Inflammatory macrophage treated with lipopolysaccharide for 1 hour (primary cell): ENCODE results near the gene RARRES2.
"Not testable (repeated sequence)": the region's sequence is repeated elsewhere in the genome, so short reads cannot be mapped to it uniquely, and the experiment has no call there.

Experiments
- DNase-seq, 2 donors: peaks; one replicate each; pipeline ENCODE4 v3.0.0-alpha.2; 2020 to 2022

The RARRES2 gene

DNA sequence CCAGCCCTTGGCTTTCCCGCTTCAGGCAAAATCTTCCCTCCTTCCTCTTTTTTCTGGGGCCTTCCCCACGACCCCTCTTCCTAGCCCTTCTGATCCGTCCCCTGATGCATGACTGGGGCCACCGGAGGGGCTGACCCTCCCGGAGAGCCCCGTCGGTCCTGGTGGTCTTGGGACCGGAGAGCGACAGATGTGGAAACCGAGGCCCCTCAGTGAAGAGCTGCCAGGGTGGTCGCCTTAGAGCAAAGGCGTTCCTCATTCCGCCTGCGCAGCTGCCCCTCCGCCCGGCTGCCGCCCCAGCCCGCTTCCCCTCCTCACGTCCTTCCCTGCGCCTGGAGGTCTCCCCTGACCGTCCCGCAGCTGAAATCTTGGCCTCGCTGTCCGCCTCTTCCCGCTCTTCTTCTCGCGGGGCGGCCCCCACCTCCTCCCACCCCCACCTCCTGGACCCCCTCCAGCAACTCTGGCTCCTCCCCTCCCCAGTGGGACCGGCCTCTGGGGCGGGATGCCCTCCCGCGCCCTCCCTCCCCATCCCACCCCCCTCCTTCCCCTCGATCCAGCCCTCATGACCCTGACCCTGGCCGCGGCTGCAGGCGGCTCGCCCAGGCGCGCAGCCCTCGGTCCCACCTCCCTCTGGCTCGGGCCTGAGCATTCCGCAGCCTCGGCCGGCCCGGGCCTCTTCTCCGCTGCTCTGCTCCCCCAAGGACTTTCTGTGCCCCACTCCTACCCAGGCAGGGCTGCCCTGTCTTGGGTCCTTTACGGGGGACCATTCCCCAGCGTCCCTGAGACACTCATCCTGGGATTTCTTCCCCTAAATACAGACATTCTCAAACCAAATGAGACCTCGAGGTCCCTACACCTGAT, at the start of gene RARRES2:
RARRES2 (minus strand) TSS at position 367 of the 858 bp plus-strand sequence. CDS start 1,020 bp downstream, outside the sequence.
- DNase-seq = no peak

GRCh38 chr7:150390205-150390604, 48.8 kb upstream of the RARRES2 start:
- no peak for DNase-seq

- DNase-seq = no peak
These were observed 48.0 kb upstream of the RARRES2 start for GRCh38 chr7:150389532-150389816.

DNA sequence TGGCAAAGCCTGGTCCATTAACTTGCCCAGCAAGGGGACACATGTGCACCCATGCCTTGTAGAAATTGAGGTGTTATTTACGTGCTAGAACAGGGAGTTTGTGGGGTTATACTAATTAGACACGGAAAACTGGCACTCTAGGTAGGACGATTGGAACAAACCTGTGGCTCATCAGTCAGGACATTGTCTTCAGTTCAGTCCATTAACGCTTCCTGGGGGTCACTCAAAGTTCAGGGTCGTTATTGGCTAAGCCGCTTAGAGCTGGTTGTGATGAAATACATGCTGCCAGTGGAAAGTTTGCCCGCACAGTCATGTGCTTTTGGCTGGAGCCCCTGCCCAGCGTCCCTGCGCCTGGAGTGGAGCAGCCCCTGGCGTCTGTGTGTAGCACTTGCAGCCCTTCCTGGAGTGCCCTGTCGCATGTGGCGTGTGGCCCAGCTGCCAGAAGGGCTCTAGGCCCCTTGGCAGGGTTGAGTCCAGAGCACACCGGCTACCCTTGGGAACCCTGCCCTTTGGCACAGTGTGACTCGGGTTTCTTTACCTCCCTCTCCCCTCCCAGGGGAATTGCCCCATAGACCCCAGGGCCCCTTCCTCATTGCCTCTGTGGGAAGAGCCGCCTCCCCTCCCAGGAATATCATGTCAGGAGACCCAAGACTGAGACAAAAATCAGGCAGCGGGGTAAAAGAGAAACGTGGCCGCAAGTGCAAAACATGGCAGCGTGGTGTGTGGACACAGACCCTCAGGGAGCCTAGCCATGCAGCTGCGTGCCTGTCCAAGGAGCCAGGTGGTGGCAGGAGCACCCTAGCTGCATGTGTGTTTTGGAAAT, 47.5 kb upstream of the RARRES2 start:
- peak; percentile 56 to 58 for DNase-seq

DNA sequence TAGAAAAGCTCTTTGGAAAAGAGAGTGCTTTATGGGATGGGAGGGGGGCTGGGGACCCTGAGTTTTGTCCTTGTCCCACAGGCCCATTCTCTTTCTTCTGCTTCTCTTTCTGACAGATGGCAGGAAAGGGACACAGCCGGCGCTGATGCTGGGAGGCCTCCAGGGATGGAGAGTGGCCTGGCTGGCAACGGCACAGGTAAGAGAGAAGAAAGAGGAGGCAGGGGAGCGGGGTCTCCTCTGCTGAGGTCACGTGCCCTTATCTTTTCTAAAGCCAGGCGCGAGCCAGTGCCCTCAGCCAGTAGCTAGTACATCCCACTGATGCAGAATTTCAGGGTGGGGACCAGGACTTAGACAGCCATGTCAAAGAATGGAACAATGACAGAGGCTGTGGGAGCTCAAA, 46.9 kb upstream of the RARRES2 start:
- no peak for DNase-seq

DNA sequence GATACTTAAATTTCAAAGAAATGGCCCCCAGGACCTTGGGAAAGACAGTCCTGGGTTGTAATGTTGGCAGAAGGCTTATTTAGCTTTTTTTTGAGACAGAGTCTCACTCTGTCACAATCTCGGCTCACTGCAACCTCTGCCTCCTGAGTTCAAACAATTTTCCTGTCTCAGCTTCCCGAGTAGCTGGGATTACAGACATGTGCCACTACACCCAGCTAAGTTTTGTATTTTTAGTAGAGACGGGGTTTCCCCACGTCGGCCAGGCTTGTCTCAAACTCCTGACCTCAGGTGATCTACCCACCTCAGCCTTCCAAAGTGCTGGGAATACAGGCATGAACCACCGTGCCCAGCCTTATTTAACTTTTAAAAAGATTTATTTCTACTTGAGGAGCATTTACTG, 44.5 kb upstream of the RARRES2 start:
- DNase-seq = not testable (repeated sequence)

- no peak for DNase-seq
These were observed 43.9 kb upstream of the RARRES2 start for GRCh38 chr7:150385302-150385723.

DNA sequence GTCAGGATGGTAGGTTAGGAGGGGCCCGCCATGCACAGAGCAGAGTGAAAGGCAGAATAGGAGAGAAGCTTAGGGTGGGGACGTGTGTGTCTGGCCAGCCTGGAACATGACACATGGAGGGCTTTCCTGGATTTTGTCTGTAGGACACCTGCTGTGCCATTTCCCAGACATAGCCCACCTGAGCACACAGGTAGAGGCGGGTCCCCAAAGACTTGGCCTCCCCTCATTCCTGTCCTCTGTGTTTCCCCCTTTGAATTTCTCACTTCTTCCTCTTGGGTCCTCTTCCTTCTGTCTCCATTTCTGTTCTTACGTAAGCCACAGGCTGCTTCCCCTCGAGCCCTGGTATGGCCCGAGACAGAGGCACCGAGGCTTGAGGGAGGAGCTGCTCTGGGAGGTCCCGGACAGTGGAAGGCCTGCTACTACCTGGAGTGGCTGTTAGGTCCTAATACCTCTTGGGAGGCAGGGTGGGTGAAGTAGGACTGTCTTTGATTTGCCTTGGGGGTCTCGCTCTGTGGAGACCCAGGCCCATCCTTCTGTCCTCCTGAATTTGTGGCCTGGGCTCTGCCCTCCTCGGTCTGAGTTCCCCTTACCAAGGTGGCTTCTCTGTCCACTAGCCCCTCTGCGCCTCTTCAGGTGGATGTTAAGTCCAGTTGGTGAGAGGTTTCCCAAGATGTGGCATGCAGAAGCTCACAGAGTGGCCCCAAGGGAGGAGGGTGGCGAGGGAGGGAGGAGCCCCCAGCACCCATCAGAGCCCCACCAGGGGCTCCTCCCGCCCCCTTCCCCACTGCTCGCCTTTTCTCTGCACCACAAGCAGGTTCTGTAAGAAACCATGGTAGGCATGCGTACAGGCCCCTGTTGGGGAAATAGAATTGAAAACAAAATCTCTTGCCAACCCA, 43.2 kb upstream of the RARRES2 start:
- peak; percentile 45 to 48 for DNase-seq

GRCh38 chr7:150383710-150384397, 42.4 kb upstream of the RARRES2 start:
- no peak for DNase-seq

DNA sequence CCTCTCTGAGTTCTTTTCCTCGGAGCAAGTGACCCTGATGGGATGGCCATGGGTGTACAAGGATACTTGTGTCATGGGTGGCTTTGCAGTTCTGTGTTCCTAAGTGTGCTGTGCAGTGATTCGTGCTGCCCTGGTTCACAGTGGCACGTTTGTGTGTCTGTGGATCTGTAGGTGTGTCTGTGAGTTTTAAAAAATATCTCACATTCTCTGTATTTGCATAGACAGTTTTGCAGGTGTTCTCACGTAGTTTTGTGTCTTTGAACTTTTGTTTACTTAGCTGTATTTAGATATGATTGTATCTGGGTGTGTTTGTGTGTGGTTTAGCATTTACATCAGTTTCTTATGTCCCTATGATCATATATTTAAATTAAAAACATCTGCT, 41.4 kb upstream of the RARRES2 start:
- DNase-seq = no peak

DNA sequence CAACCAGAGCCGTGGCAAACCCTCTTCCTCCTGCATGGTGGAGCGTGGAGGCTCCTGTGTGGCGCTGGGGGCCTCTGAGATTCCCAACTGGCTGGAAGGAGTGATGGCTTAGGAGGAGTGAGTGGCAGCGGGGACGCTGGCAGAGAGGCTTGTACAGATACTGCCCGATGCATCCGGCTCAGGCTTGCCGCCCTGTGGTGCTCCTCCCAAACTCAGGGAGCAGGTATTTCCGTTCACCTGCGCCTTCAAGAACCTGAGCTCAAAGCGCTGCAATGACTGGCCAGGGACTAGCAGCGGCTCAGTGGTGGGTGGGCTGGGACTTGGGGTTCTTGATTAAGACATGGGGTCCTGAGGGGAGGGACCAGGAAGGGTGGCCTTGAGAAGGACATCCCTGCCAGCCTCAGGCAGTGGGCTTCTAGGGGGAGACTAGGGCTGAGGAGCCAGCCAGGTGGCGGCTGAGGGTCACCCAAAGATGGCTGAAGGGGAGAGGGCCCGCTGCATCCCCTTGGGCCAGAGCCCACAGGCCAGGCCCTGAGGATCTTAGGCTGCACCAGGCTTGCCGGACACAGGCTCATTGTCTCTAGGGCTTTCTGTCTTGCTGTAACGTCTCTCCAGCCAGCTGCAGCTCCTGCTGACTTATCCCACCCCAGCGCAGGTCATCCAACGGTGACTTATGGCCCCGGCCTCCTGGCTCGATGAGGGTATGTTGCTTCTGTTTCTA, 40.9 kb upstream of the RARRES2 start:
- DNase-seq = no peak

- no peak for DNase-seq
These were observed 40.3 kb upstream of the RARRES2 start for GRCh38 chr7:150381785-150382122.

DNA sequence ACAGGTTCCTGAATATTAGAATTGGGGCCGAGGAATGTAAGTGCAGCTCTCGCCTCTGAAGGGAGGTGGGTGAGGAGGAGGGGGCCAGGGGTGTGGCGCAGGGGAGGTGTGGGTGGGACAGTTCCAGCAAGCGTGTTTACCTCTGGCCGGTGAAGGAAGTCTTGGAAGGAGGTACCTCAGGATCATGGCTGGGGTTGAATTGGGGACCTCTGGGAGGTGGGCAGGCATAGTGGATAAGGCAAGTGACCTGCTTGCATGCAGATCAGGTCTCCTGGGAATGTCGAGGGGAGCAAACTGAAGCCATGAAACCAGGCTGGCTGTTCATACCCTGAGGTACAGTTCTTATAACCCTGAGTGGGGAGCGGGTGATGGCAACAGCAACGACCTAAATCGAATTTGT, 39.7 kb upstream of the RARRES2 start:
- no peak for DNase-seq

DNA sequence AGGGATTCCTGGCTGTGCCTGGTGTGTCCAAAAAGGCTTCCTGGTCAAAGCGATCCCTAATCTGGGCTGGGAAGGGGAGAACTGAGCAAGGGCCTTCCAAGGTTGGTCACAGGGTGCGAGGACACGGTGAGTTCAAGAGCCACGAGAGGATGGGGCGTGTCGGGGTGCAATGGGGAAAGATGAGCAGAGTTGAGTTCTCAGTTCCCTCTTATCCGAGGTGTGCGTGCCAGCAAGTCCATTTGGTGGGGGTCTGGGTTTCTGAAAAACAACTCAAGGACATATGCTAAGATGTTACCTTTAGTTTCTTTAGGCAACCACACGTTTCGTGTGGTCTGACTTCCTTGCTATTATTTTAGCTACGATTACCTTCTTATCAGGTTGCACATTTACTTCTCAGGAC, 39.0 kb upstream of the RARRES2 start:
- DNase-seq = no peak

- peak in 1 of 2 donors; percentile 27 for DNase-seq
These were observed 38.3 kb upstream of the RARRES2 start for GRCh38 chr7:150379441-150380379.

DNA sequence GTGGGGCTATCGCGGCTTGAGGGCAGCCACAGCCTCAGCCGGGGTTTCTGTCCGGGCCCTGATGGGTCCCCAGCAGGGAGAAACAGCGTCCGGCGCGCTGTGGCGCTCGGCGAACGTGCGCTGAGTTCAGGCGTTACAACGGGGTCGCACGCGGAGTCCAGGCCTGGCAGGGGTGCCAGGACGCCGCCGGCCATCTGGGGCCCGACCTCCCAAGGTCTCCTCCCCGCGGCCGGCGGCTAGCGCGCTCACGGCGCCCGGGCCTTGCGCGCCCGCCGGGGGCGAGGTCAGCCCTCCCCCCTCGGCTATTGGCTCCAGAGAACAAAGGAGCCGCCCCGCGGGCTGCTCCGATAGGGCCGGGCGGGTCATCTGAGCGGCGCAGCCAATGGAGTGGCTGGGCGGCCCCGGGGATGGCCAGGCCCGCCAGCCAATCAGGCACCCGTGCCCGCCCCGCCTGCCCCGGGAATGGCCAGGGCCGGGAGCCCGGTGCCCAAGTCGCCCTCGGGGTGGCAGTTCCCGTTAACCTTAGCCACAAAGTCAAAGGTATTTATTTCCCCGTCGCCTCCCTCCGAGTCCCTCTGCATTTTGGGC, 37.5 kb upstream of the RARRES2 start, which contains the start of gene ZNF775:
ZNF775 (plus strand) TSS at position 478 of the 588 bp plus-strand sequence. CDS start 9,141 bp downstream, outside the sequence.
- peak; percentile 96 to 97 for DNase-seq

GRCh38 chr7:150378115-150378852, 36.9 kb upstream of the RARRES2 start:
- DNase-seq = peak; percentile 41 to 72

DNA sequence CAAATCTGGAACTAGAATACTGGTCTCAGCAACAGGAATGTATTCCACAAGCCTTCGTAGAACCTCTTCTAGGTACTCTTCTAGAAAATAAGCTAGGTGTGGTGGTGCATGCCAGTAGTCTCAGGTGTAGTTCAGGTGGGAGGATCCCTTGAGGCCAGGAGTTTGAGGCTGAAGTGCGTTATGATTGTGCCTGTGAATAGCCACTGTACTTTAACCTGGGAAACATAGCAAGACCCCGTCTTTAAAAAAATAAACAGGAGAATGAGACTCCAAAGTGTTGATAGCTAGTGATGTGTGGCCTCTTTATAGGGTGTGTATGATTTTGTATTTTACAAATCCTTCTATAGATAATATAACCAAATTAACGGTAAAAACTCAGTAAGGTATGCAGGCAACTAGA, 36.2 kb upstream of the RARRES2 start:
- DNase-seq = no peak

GRCh38 chr7:150377196-150377595, 35.8 kb upstream of the RARRES2 start:
- DNase-seq = peak; percentile 44 to 76
